Esophagus squamous epithelium (tissue), 5 donors: Measurements from ENCODE around the gene STK11. TPM values are rescaled to one million over a fixed set of nuclear protein-coding genes. Genes with fewer than 3 reads are reported as not detected.
A peak's percentile ranks its signal among the peaks of the same experiment; 100 is the strongest.

Experiments used
- DNase-seq: peaks from one replicate; lab custom pipeline; 2025; lab: John Stamatoyannopoulos, UW
- H3K27ac ChIP-seq, 4 donors: fragments of 200-600 bp; sonication (generic); one replicate each; pipeline ENCODE4 v1.5.1; 2016 to 2019; ENCODE audit warnings: mild to moderate bottlenecking in 1 of 4
- H3K27me3 ChIP-seq, 4 donors: fragments of 200-600 bp; sonication (generic); 1 replicate in 3 of 4; 2 replicates in 1 of 4; pipeline versions ENCODE4 v1.5.1 to v1.6.0; 2017 to 2021; ENCODE audit warnings: antibody characterized with exemption in 1 of 4
- H3K36me3 ChIP-seq, 3 donors: fragments of 200-600 bp; sonication (generic); one replicate each; pipeline ENCODE4 v1.5.1; 2016 to 2019
- H3K4me1 ChIP-seq, 3 donors: fragments of 200-600 bp; sonication (generic); one replicate each; pipeline ENCODE4 v1.5.1; 2017 to 2019
- H3K4me3 ChIP-seq, 4 donors: fragments of 200-600 bp; sonication (generic); 1 replicate in 3 of 4; 2 replicates in 1 of 4; pipeline ENCODE4 v1.5.1; 2016 to 2019; ENCODE audit warnings: mild to moderate bottlenecking in 2 of 4, moderate library complexity in 1 of 4
- H3K9me3 ChIP-seq, 3 donors: fragments of 200-600 bp; sonication (generic); one replicate each; pipeline ENCODE4 v1.5.1; 2016 to 2019
- POLR2A ChIP-seq, 4 donors: fragments of 450-650 bp; IDR thresholded peaks; one replicate each; pipeline ENCODE4 v1.6.1; 2017; ENCODE audit warnings: antibody characterized with exemption in 4 of 4, mild to moderate bottlenecking in 4 of 4, moderate library complexity in 3 of 4
- WGBS, 2 donors: methylation state at CpG; one replicate each; pipeline ENCODE4 v1.1.5; 2018; 5-methylcytosine and 5-hydroxymethylcytosine counted together
- intact Hi-C: fragments of 100-400 bp; cut with DNase I; formaldehyde crosslinking; loops from one replicate; pipeline ENCODE4 v1.15.0; 2022
- total RNA-seq, 4 donors: library from RNA; depleted of rRNA; stranded (reverse); fragments of >200 nt; gene quantifications; one replicate each; pipeline ENCODE4 v1.1.0, GENCODE V29; 2016
- TF ChIP-seq, protein P1 (sequence below), 6 experiments: fragments of 450-650 bp in 4 of 6; fragments of 200-600 bp in 2 of 6; sonication (generic) in 2 of 6; IDR thresholded peaks; one replicate each; pipeline ENCODE4 v1.5.1; 2016 to 2019; ENCODE audit warnings: antibody characterized with exemption in 6 of 6, mild to moderate bottlenecking in 4 of 6, moderate library complexity in 4 of 6
- donor health status: DM: yes; HTN: yes; CAD: no.

The STK11 gene
- total RNA-seq, 4 donors from 2014 or later = 59.3 to 68.5 (median 61.6) TPM

- TF ChIP-seq, protein P1, sequence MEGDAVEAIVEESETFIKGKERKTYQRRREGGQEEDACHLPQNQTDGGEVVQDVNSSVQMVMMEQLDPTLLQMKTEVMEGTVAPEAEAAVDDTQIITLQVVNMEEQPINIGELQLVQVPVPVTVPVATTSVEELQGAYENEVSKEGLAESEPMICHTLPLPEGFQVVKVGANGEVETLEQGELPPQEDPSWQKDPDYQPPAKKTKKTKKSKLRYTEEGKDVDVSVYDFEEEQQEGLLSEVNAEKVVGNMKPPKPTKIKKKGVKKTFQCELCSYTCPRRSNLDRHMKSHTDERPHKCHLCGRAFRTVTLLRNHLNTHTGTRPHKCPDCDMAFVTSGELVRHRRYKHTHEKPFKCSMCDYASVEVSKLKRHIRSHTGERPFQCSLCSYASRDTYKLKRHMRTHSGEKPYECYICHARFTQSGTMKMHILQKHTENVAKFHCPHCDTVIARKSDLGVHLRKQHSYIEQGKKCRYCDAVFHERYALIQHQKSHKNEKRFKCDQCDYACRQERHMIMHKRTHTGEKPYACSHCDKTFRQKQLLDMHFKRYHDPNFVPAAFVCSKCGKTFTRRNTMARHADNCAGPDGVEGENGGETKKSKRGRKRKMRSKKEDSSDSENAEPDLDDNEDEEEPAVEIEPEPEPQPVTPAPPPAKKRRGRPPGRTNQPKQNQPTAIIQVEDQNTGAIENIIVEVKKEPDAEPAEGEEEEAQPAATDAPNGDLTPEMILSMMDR (IDR thresholded peaks at IDR 0.05) = no peak
- TF ChIP-seq POLR2A (IDR thresholded peaks at IDR 0.05) = no peak
- Histone ChIP-seq H3K27me3 (no peaks in the 10 kb centered on the region), H3K4me3 (no peak overlapping the region), H3K27ac (peak overlapping the region in 1 of 4 donors; percentile 9), H3K4me1 (peaks cover 2 to 63% (median 23%) of the 10 kb centered on the region in 3 donors), H3K36me3 (peaks cover 33 to 86% (median 45%) of the 10 kb centered on the region in 3 donors), H3K9me3 (no peaks in the 10 kb centered on the region)
- 91% methylated on average over 12 of the region's 22 CpGs; no CpG with 5 or more reads in 1 of the 2 donors for WGBS, 2 donors
- DNase-seq = no peak
- intact Hi-C loops = no loop called here
Observed at GRCh38 chr19:1221904-1222255, 16.3 kb downstream of the STK11 start.

GRCh38 chr19:1222394-1222793 lies 16.8 kb downstream of the STK11 start:
- H3K9me3 ChIP-seq = no peaks in the 10 kb centered on the region
- no peak for TF ChIP-seq POLR2A (IDR thresholded peaks at IDR 0.05)
- TF ChIP-seq, protein P1 (IDR thresholded peaks at IDR 0.05) = no peak
- H3K27me3 ChIP-seq = no peaks in the 10 kb centered on the region
- no peak overlapping the region for H3K4me3 ChIP-seq
- peaks cover 2 to 58% (median 18%) of the 10 kb centered on the region in 3 donors for H3K4me1 ChIP-seq
- no peak overlapping the region for H3K27ac ChIP-seq
- DNase-seq = no peak
- intact Hi-C loops = no loop called here
- H3K36me3 ChIP-seq = peaks cover 36 to 91% (median 50%) of the 10 kb centered on the region in 3 donors
- WGBS, 2 donors = no CpG with 5 or more reads among the region's 14 CpGs

GRCh38 chr19:1223018-1223855 lies 17.7 kb downstream of the STK11 start:
- Histone ChIP-seq H3K27me3 (no peaks in the 10 kb centered on the region), H3K27ac (no peak overlapping the region), H3K4me3 (no peak overlapping the region), H3K36me3 (peaks cover 44 to 97% (median 58%) of the 10 kb centered on the region in 3 donors), H3K9me3 (no peaks in the 10 kb centered on the region), H3K4me1 (peaks cover 0 to 50% (median 14%) of the 10 kb centered on the region in 3 donors)
- intact Hi-C loops = no loop called here
- no peak for DNase-seq
- 65 to 75% methylated on average over 5 to 24 of the region's 48 CpGs for WGBS, 2 donors
- TF ChIP-seq, protein P1 (IDR thresholded peaks at IDR 0.05) = peak in 4 of 6 experiments; percentile 23 to 63 (median 36)
- TF ChIP-seq POLR2A (IDR thresholded peaks at IDR 0.05) = no peak

DNA sequence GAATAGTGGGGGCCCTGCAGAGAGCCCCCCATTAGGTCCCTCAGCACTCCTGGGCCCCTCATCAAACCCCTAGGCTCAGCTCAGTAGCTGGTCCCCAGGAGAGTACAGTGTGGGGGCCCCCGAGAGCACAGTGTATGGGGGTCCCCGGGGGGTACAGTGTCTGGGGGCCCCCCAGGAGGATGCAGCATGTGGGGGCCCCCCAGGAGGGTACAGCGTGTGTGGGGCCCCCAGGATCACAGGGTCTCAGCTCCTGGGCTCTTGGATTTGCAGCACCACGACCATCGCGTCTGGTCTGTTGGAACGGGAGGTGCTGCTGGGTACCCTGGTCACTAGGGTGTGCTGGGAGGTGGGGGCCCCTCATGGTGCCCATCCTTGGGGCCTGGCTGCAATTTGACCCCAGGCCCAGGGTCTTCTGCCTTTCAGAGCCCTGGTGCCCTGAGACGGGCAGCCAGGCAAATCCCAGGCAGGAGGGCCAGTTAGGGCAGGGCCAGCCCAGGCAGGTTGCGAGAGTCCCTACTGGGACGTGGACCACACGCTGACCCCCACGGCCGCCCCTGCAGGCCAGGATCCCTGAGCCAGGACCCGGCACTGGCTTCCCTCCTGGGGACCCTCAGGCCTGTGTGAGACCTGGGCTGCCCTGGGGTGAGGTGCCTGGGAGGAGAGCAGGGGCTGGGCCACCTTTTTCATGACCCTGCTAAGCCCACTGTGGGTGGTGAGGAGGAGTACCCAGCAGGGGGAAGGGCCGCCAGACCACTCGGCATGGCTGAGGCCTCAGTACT lies 18.7 kb downstream of the STK11 start:
- Histone ChIP-seq H3K9me3 (no peaks in the 10 kb centered on the region), H3K27me3 (no peaks in the 10 kb centered on the region), H3K36me3 (peaks cover 45 to 94% (median 58%) of the 10 kb centered on the region in 3 donors), H3K4me3 (no peak overlapping the region), H3K27ac (no peak overlapping the region), H3K4me1 (peaks cover 0 to 40% (median 6%) of the 10 kb centered on the region in 3 donors)
- intact Hi-C loops = no loop called here
- WGBS, 2 donors = 92 to 97% methylated on average over 2 to 5 of the region's 16 CpGs
- no peak for TF ChIP-seq POLR2A (IDR thresholded peaks at IDR 0.05)
- TF ChIP-seq, protein P1 (IDR thresholded peaks at IDR 0.05) = no peak
- DNase-seq = no peak
